HG03432 (cell line): ENCODE results near the gene SCIMP.
"Not testable (repeated sequence)": the region's sequence is repeated elsewhere in the genome, so short reads cannot be mapped to it uniquely, and the experiment has no call there.

ENCODE experiments used
- ATAC-seq: cut with Tn5 transposase; IDR thresholded peaks from one replicate; pipeline ENCODE4 v1.9.1; 2021; ENCODE audit warnings: mild to moderate bottlenecking, moderate library complexity; ENCODE audit not compliant: unreplicated experiment

The SCIMP gene

GRCh38 chr17:5234645-5235576, at the start of gene SCIMP:
Gene SCIMP (minus strand): TSS chr17:5234860. CDS start chr17:5234755, 105 bp downstream.
- ATAC-seq = peak; percentile 57

DNA sequence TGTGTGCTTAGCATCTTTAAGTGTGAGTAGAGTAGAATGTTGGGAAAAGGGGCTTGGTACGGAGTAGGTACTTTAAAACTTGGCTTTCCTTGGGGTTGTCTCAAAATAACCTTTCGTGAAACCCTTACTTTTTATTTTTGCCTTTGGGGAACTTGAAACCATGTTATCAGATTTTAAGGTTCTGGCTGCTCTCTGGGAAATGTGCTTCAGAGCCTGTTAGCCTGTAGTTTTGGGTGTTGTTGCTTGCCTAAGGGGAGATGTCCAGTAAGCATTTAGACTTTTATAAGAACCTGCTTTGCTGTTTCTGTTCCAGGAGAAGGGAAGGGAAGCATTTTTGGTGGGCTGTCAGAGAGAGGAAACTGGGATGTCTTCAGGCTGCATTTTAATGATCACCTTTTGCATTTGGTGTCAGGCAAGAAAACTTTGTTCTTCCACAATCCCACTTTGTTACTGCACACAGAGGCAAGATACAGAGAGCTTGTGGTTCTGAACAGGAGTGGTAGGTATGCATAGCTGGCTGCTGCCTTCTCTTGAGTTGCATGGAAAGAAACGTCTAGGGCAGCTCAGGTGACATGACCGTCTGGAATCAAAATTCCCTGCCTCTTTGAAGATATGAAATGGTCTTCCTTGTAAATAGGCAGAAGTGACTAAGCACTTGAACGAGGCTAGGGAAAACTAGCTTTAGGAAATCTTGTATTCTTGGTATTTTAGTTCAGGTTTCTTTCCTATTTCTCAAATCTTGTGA, 49.1 kb upstream of the SCIMP start:
- no peak for ATAC-seq

- ATAC-seq = no peak
These were observed 48.1 kb upstream of the SCIMP start for GRCh38 chr17:5282642-5283217.

DNA sequence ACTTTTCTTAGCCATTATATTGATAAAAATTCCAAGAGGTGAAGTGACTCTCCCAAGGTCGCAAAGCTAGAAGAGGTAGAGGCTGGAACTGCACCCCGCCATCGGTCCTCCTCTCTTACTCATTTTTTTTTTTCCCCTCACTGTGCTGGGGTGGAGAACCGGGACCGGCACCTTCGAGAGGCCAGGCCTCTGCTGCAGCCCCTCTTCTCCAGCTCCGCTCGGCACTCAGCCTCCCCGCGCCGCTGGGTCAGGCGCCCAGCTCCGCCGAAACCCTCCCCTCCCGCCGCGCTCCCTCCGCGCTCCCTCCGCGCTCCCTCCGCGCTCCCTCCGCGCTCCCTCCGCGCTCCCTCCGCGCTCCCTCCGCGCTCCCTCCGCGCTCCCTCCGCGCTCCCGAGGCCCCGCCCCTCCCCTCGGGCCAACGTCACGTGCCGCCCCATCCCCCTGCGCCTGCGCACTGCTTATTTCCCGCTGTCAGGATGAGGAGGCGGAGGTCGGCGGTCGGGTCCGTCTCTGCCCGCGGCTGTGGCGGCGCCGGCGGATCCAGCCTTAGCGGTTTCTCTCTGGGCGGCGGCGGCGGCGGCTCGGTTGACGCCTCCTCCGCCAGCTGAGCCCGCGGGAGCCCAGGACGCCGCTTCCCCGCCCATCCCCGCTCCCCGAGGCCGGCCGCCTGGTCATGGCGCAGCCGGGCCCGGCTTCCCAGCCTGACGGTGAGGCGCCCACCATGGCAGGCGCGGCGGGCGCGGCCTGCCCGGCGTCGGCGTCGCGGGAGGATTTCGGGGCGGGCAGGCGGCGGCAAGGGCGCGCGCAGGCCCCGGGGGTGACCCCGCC, 47.4 kb upstream of the SCIMP start, which contains the start of gene RABEP1:
Gene RABEP1 (plus strand): TSS at position 471 of the 828 bp plus-strand sequence. CDS start 203 bp downstream, at position 674.
- peak; percentile 74 for ATAC-seq

DNA sequence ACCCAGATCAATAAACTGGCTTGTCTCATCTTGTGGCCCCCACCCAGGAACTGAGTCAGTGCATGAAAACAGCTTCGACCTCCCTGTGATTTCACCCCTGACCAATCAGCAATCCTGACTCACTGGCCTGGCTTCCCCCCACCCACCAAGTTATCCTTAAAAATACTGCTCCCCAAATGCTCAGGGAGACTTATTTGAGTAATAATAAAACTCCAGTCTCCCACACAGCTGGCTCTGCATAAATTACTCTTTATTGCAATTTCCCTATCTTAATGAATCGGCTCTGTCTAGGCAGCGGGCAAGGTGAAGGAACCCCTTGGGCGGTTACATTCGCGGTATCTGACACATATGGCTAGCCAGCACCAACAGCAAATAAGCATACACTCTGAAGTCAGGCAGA, 37.7 kb upstream of the SCIMP start:
- ATAC-seq = no peak

DNA sequence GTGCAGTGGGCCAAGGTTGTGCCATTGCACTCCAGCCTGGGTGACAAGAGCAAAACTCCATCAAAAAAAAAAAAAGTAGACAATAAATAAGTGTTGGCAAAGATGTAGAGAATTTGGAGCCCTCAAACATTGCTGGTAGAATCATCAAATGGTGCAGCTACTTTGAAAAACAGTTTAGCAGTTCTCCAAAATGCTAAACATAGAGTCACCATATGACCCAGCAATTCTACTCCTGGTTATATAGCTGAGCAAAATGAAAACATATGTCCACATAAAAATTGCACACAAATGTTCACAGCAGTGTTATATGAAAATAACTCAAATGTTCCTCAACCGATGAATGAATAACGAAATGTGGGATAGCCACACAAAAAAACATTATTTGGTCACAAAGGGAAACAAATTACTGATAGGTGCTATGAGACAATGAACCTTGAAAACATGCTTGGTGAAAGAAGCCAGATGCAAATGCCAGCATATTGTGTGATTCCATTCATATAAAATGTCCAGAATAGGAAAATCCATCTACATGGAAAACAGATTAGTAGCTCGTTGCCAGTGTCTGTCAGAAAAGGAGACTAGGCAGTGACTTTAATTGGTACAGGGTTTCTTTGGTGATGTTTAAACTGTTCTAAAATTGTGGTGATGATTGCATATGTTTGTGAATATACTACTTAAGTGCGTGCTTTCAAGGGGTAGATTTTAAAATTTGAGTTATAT, 34.7 kb upstream of the SCIMP start:
- no peak for ATAC-seq

DNA sequence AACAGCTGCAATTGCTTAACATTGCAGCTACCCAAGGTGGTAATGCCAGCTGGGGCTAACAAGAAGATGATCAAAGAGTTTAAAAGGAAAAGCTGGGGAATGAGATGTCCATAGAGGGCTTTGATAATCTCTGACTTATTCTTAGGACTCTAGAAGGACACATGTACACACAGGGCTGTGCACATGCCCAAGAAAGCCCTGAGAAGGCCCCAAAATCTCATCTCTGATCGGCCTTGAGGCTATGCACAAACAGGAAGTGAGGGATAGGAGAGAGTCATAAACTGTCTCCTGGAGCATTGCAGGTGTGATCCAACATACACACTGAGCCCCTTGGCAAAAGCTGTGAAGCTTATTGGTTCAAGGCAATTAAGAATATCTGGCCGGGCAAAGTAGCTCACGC, 30.2 kb upstream of the SCIMP start:
- ATAC-seq = no peak

GRCh38 chr17:5263441-5263840, 28.8 kb upstream of the SCIMP start:
- no peak for ATAC-seq

- no peak for ATAC-seq
These were observed 27.8 kb upstream of the SCIMP start for GRCh38 chr17:5262416-5262991.

- no peak for ATAC-seq
These were observed 25.9 kb upstream of the SCIMP start for GRCh38 chr17:5260542-5260941.

- no peak for ATAC-seq
These were observed 22.5 kb upstream of the SCIMP start for GRCh38 chr17:5257124-5257523.

GRCh38 chr17:5254903-5255521, 20.4 kb upstream of the SCIMP start:
- ATAC-seq = no peak

DNA sequence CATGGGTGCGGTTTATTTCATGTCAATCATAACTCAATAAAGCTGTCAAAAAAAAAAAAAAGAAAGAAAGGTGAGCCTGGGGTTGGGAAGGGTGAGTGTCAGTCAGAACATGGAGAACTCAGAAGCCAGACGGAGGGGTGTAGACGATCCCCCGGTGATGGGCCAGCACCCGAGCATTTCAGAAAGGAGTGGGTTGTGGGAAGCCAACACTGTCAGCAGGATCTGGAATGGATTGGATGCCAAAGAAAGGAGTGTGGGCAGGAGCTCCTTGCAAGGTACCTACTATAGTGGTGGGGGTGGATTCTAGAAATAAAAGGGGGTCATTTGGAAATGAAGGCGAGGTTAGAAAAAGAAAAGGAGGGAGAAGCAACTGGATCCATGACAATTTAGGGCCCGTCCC, 19.8 kb upstream of the SCIMP start:
- ATAC-seq = no peak

GRCh38 chr17:5249615-5250014, 15.0 kb upstream of the SCIMP start:
- no peak for ATAC-seq

DNA sequence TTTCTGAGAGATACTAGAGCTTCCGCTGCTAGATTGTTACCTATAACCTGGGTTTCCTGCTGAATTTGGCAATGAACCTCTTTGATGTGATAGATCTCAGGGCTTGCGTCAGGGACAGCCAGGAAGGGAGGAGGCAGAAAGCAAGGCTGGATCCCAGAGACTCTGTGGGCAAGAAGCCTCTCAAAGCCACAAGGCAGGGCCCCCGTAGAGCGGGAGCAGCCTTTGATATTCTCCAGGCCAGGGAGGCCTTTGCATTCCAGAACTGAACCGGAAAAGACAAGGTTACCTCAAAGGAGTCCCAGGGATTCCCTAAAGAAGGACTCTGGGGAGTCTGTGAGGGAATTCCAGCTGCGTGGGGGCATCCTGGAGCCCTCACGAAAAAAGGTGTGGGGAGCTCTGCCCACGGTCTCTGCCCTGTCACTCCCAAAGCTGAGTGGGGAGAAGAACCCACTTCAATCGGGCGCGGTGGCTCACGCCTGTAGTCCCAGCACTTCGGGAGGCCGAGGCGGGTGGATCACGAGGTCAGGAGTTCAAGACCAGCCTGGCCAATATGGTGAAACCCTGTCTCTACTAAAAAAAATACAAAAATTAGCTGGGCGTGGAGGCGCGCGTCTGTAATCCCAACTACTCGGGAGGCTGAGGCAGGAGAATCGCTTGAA, 14.3 kb upstream of the SCIMP start:
- no peak for ATAC-seq

GRCh38 chr17:5247621-5248020, 13.0 kb upstream of the SCIMP start:
- ATAC-seq = no peak

DNA sequence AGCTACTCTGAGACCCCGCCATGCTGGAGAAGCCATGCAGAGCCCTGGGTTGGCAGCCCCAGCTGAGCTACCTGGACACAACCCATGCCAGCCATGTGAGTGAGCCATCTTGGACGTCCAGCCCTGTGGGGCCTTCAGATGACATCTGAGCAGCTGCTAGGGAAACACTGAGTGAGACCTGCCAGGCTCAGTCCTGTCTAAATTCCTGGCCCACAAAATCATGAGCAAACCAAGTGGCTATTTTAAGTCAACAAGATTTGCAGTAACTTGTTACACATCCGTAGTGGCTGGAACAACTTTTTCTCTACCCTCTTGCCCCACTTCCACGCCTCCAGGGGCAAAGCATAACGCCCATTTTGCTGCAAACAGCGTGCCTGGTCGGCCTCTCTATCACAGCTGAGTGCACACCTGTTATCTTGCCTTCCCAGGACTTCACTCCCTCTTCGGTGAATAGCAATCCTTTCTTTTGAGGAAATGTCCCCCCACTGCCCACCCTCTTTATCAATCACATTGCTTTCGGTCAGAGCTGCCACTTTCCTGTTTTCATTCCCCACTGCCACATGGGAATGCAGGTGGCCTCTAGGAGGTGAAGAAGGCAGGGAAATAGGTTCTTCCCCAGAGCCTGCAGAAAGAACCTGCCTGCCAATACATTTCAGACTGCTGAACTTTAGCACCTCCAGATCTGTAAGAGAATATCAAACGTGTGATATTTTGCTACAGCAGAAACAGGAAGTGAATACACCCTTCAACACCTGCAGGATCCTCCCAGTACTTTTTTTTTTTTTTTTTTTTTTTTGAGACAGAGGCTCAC, 7.4 kb upstream of the SCIMP start:
- ATAC-seq = peak; percentile 55

DNA sequence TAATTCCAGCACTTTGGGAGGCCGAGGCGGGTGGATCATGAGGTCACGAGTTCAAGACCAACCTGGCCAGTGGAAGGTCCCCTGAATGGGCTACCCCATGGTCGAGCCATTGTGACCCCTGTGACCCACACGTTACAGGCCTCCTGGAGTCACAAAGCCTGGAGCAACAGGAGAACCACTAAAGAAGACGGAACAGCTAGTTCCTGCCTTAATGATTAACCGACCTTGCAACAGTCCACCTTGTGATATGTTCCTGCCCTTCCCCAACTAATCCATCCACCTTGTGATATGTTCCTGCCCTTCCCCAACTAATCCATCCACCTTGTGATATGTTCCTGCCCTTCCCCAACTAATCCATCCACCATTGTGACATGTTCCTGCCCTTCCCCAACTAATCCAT, 5.1 kb upstream of the SCIMP start:
- not testable (repeated sequence) for ATAC-seq
